HL-60 (cell line): ENCODE data around the gene RAP2C.

ENCODE experiments used
- DNase-seq, 2 experiments: peaks; one replicate each; pipeline ENCODE4 v3.0.0-alpha.2; 2010 to 2020; ENCODE audit warnings: low read depth in 1 of 2, low spot score in 1 of 2
- H3K27ac ChIP-seq: fragments of 250-450 bp; sonication (Bioruptor Pico); replicated peaks from 2 replicates; pipeline ENCODE4 v1.5.1; 2020; ENCODE audit warnings: mild to moderate bottlenecking, moderate library complexity
- H3K27me3 ChIP-seq: fragments of 250-450 bp; sonication (Bioruptor Pico); 2 replicates; pipeline ENCODE4 v1.5.1; 2021; ENCODE audit warnings: mild to moderate bottlenecking, moderate library complexity; ENCODE audit not compliant: insufficient read depth, poor library complexity, severe bottlenecking
- H3K4me3 ChIP-seq: replicated peaks from 2 replicates; pipeline ENCODE4 v1.5.1; 2011; ENCODE audit warnings: mild to moderate bottlenecking, control low read depth, low read length; ENCODE audit not compliant: insufficient read depth
- CTCF ChIP-seq: IDR thresholded peaks from one replicate; pipeline ENCODE4 v1.5.1; 2011; ENCODE audit warnings: low read length, control low read depth, inconsistent platforms; ENCODE audit not compliant: insufficient read depth
- GABPA ChIP-seq: IDR thresholded peaks from 2 replicates; pipeline ENCODE4 v1.6.1; 2012; ENCODE audit warnings: low read depth
- POLR2AphosphoS5 ChIP-seq: IDR thresholded peaks from 2 replicates; pipeline ENCODE4 v1.6.1; 2012; ENCODE audit warnings: low read depth
- SPI1 ChIP-seq: IDR thresholded peaks from 2 replicates; pipeline ENCODE4 v1.6.1; 2012; ENCODE audit warnings: low read depth, mild to moderate bottlenecking, borderline replicate concordance
- TF ChIP-seq, protein P1 (sequence below): IDR thresholded peaks from 2 replicates; pipeline ENCODE4 v1.6.1; 2012; ENCODE audit warnings: low read depth; ENCODE audit not compliant: insufficient replicate concordance

Gene RAP2C

DNA sequence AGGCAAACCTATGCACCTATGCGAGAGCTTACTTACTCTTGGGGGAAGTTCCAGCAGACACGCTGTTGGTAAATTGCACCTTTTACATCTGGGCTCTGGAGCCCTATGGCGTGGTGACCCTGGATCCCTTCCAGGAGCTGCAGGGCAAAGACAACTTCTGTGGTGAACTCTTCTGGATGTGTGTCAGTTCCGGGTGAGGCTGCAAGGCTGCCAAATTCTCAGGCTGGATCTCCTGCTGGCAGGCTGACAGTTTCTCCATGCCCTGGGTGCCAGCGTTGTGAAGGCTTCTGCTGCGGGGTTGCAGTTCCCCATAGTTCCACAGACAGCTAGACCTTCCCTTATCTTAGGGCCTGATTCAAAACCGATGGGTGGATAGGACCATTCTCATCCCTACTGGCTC, 37.9 kb downstream of the RAP2C start:
- TF ChIP-seq GABPA = no peak
- peak; percentile 13; the same call in 1 of the 2 replicates for TF ChIP-seq SPI1
- H3K27me3 ChIP-seq = peaks cover 2% of the 10 kb centered on the region
- H3K4me3 ChIP-seq = no peak overlapping the region
- peak in 1 of 2 experiments; percentile 19 for DNase-seq
- H3K27ac ChIP-seq = no peak overlapping the region

- Histone ChIP-seq H3K27me3 (peaks cover 2% of the 10 kb centered on the region), H3K27ac (no peak overlapping the region), H3K4me3 (no peak overlapping the region)
- DNase-seq = no peak
- TF ChIP-seq, protein P1, sequence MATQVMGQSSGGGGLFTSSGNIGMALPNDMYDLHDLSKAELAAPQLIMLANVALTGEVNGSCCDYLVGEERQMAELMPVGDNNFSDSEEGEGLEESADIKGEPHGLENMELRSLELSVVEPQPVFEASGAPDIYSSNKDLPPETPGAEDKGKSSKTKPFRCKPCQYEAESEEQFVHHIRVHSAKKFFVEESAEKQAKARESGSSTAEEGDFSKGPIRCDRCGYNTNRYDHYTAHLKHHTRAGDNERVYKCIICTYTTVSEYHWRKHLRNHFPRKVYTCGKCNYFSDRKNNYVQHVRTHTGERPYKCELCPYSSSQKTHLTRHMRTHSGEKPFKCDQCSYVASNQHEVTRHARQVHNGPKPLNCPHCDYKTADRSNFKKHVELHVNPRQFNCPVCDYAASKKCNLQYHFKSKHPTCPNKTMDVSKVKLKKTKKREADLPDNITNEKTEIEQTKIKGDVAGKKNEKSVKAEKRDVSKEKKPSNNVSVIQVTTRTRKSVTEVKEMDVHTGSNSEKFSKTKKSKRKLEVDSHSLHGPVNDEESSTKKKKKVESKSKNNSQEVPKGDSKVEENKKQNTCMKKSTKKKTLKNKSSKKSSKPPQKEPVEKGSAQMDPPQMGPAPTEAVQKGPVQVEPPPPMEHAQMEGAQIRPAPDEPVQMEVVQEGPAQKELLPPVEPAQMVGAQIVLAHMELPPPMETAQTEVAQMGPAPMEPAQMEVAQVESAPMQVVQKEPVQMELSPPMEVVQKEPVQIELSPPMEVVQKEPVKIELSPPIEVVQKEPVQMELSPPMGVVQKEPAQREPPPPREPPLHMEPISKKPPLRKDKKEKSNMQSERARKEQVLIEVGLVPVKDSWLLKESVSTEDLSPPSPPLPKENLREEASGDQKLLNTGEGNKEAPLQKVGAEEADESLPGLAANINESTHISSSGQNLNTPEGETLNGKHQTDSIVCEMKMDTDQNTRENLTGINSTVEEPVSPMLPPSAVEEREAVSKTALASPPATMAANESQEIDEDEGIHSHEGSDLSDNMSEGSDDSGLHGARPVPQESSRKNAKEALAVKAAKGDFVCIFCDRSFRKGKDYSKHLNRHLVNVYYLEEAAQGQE = no peak
- no peak for TF ChIP-seq GABPA
- no peak for TF ChIP-seq CTCF
- no peak for TF ChIP-seq POLR2AphosphoS5
- TF ChIP-seq SPI1 = no peak
These were observed 38.3 kb downstream of the RAP2C start for GRCh38 chrX:132180929-132181328.

DNA sequence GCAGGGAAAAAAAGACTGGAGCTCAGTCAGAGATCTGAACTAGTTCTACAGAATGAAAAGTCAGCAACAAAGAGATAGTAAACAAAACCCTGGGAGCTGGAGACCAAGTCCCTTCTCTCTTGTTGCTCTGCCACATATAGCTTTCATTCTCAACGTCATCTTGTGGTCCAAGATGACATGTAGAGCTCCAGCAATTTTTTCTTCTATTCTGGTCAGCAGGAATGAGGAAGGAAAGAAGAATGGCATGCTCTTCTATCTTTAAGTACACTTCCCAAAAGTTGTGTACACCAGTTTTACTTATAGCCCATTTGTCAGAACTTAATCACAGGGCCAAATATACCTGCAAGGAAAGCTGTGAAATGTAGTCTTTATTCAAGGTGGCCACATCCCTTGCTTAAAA, 45.6 kb downstream of the RAP2C start:
- no peak overlapping the region for H3K27ac ChIP-seq
- no peak overlapping the region for H3K4me3 ChIP-seq
- no peaks in the 10 kb centered on the region for H3K27me3 ChIP-seq
- TF ChIP-seq POLR2AphosphoS5 = no peak
- no peak for TF ChIP-seq GABPA
- TF ChIP-seq, protein P1 = no peak
- TF ChIP-seq SPI1 = no peak
- no peak for TF ChIP-seq CTCF
- DNase-seq = no peak

DNA sequence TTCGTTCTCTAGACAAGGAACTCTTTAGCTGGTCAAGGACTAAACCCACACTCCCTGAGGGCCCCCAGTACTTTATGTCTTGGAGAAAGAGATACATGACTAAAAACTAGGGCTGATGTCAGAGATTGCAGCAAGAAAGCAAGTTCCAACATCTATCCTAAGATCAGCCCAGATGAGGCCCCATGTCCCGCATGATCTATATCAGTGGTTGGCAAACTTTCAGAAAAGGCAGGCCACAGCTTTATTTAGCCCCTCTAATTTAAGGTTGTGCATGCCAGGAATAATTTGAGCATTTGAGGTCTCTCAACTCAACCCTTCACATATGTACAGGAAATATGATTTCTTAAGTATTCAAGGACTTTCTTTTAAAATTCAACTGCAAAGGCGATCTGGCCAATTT, 47.4 kb downstream of the RAP2C start:
- no peak for TF ChIP-seq POLR2AphosphoS5
- no peak for TF ChIP-seq CTCF
- no peak for TF ChIP-seq GABPA
- TF ChIP-seq, protein P1 = no peak
- no peak for TF ChIP-seq SPI1
- H3K4me3 ChIP-seq = no peak overlapping the region
- no peak overlapping the region for H3K27ac ChIP-seq
- no peak for DNase-seq
- H3K27me3 ChIP-seq = no peaks in the 10 kb centered on the region
